CD4-positive, alpha-beta T cell (primary cell): ENCODE measurements around the gene MED9. TPM values are rescaled to one million over a fixed set of nuclear protein-coding genes. Genes with fewer than 3 reads are reported as not detected.
A peak's percentile ranks its signal among the peaks of the same experiment; 100 is the strongest.

ENCODE experiments used
- ATAC-seq: fragments of 200-7000 bp; cut with Tn5 transposase; one replicate; pipeline ENCODE4 v1.10.0; 2022; ENCODE audit warnings: mild to moderate bottlenecking; ENCODE audit not compliant: poor library complexity
- CTCF ChIA-PET: fragments of 350-600 bp; sonication (Branson Sonifier 250); formaldehyde crosslinking; loops from one replicate; lab custom pipeline; 2021; ENCODE audit warnings: antibody characterized with exemption, inconsistent platforms; lab: Charles Lee
- POLR2A ChIA-PET: fragments of 350-600 bp; sonication (Branson Sonifier 250); formaldehyde crosslinking; loops from one replicate; lab custom pipeline; 2021; ENCODE audit warnings: antibody characterized with exemption, inconsistent platforms; lab: Charles Lee
- DNase-seq, 14 experiments: peaks; one replicate each; pipeline ENCODE4 v3.0.0-alpha.2; 2013 to 2020; ENCODE audit warnings: mixed read lengths in 2 of 14
- H3K27ac ChIP-seq, 2 donors: one replicate each; pipeline versions ENCODE4 v1.5.1 to v1.7.0; 2013; ENCODE audit warnings: low read length in 2 of 2, low read depth in 1 of 2, mild to moderate bottlenecking in 1 of 2
- H3K27me3 ChIP-seq, 2 experiments: 1 replicate in 1 of 2; 2 replicates in 1 of 2; pipeline versions ENCODE4 v1.6.1 to v1.7.0; 2013; ENCODE audit warnings: low read length in 2 of 2, control low read depth in 1 of 2, mild to moderate bottlenecking in 1 of 2, moderate library complexity in 1 of 2; ENCODE audit not compliant: insufficient read depth in 2 of 2, control insufficient read depth in 1 of 2
- H3K36me3 ChIP-seq: one replicate; pipeline ENCODE4 v1.6.1; 2013; ENCODE audit warnings: low read length, control low read depth; ENCODE audit not compliant: insufficient read depth
- H3K4me1 ChIP-seq: one replicate; pipeline ENCODE4 v1.6.1; 2013; ENCODE audit warnings: low read length, control low read depth; ENCODE audit not compliant: insufficient read depth
- H3K4me3 ChIP-seq: one replicate; pipeline ENCODE4 v1.5.1; 2013; ENCODE audit warnings: mild to moderate bottlenecking, low read length, moderate library complexity
- H3K9me3 ChIP-seq, 2 experiments: 1 replicate in 1 of 2; 2 replicates in 1 of 2; pipeline versions ENCODE4 v1.6.1 to v1.7.0; 2013; ENCODE audit warnings: low read length in 2 of 2, mild to moderate bottlenecking in 2 of 2, control low read depth in 1 of 2, moderate library complexity in 1 of 2; ENCODE audit not compliant: control insufficient read depth in 1 of 2, insufficient read depth in 1 of 2
- H3K27ac Mint-ChIP-seq: one replicate; pipeline ENCODE4 v1.8.0; 2020; ENCODE audit warnings: mixed read lengths
- H3K27me3 Mint-ChIP-seq: one replicate; pipeline ENCODE4 v1.8.0; 2021; ENCODE audit warnings: mixed read lengths
- H3K36me3 Mint-ChIP-seq: one replicate; pipeline ENCODE4 v1.8.0; 2021; ENCODE audit warnings: low read depth, mixed read lengths
- H3K4me1 Mint-ChIP-seq: one replicate; pipeline ENCODE4 v1.8.0; 2021; ENCODE audit warnings: low read depth, mixed read lengths
- H3K4me3 Mint-ChIP-seq: one replicate; pipeline ENCODE4 v1.8.0; 2020; ENCODE audit warnings: mild to moderate bottlenecking, mixed read lengths
- H3K9me3 Mint-ChIP-seq: one replicate; pipeline ENCODE4 v1.8.0; 2020; ENCODE audit warnings: mixed read lengths
- intact Hi-C, 2 experiments: fragments of 100-400 bp; cut with DNase I in 1 of 2; cut with micrococcal nuclease in 1 of 2; formaldehyde crosslinking; loops; one replicate each; pipeline versions ENCODE4 v1.15.1 to v1.9.0; 2023 to 2025; cut with DNase I, micrococcal nuclease
- total RNA-seq, 174 experiments: library from RNA in 2 of 174; stranded (reverse) in 2 of 174; gene quantifications; one replicate each; pipeline ENCODE4 v1.2.3 and lab custom pipeline; 2021 to 2026
- TF ChIP-seq, protein P1 (sequence below): fragments of 200-600 bp; IDR thresholded peaks from one replicate; pipeline ENCODE4 v1.8.0; 2022; ENCODE audit warnings: antibody characterized with exemption, mild to moderate bottlenecking

The MED9 gene
- total RNA-seq, 2 experiments from 2014 or later = 27.0 to 27.9 TPM

DNA sequence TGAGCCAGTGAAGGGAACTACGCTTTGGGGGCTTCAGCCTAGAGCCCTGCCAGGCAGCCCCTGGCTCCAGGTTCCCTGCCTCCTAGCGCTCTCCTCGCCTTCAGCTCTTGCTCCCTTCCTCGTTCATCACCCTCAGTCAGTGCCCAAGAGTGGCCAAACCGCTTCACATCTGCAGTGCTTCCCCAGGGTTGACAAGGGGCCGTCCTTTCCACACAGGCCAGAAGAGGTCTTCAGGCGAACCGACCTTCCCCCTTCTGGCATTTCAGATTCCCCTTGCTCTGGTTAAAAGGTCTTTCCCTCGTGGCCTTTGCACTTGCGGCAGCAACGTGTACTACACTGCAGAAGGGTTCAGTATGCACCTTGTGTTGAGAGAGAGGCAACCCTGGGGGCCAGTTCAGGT lies 15.3 kb downstream of the MED9 start:
- peaks cover 28% of the 10 kb centered on the region for H3K36me3 ChIP-seq
- Mint-ChIP-seq H3K27me3 (peaks cover 10% of the 10 kb centered on the region), H3K4me3 (no peak overlapping the region), H3K36me3 (peaks cover 24% of the 10 kb centered on the region), H3K4me1 (peaks cover 7% of the 10 kb centered on the region), H3K27ac (no peak overlapping the region), H3K9me3 (no peaks in the 10 kb centered on the region)
- H3K4me1 ChIP-seq = peaks cover 19% of the 10 kb centered on the region
- no peak overlapping the region for H3K4me3 ChIP-seq
- H3K9me3 ChIP-seq = peaks cover 0 to 3% of the 10 kb centered on the region in 2 experiments
- TF ChIP-seq, protein P1, sequence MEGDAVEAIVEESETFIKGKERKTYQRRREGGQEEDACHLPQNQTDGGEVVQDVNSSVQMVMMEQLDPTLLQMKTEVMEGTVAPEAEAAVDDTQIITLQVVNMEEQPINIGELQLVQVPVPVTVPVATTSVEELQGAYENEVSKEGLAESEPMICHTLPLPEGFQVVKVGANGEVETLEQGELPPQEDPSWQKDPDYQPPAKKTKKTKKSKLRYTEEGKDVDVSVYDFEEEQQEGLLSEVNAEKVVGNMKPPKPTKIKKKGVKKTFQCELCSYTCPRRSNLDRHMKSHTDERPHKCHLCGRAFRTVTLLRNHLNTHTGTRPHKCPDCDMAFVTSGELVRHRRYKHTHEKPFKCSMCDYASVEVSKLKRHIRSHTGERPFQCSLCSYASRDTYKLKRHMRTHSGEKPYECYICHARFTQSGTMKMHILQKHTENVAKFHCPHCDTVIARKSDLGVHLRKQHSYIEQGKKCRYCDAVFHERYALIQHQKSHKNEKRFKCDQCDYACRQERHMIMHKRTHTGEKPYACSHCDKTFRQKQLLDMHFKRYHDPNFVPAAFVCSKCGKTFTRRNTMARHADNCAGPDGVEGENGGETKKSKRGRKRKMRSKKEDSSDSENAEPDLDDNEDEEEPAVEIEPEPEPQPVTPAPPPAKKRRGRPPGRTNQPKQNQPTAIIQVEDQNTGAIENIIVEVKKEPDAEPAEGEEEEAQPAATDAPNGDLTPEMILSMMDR = no peak
- ATAC-seq = no peak
- intact Hi-C loops = no loop called here
- no peak overlapping the region for H3K27ac ChIP-seq
- ChIA-PET CTCF (no interaction called here), POLR2A (no interaction called here)
- H3K27me3 ChIP-seq = peaks cover 6 to 8% of the 10 kb centered on the region in 2 experiments
- DNase-seq = no peak

DNA sequence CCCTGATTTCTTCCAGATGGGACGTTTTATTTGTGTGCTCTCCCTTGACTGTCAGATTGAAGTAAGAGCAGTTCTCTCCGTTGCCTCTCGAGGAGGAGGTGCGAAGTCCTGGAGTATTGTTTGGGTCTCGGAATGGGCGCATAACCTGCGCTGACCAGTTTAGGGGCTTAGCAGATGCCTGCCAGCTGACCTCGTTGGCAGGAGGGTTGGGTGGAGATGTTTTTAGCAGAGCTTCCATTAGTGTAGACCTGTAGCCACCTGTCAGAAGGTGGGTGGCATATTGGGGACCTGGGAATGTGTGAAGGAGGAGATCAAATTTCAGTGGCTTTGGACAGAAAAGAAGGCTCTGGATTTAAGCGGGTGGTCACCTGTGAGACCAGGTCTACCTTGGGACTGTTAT lies 15.8 kb downstream of the MED9 start:
- Histone ChIP-seq H3K4me1 (peaks cover 24% of the 10 kb centered on the region), H3K4me3 (no peak overlapping the region), H3K9me3 (peaks cover 0 to 3% of the 10 kb centered on the region in 2 experiments), H3K27ac (no peak overlapping the region), H3K36me3 (peaks cover 26% of the 10 kb centered on the region), H3K27me3 (peaks cover 6 to 8% of the 10 kb centered on the region in 2 experiments)
- Mint-ChIP-seq H3K9me3 (no peaks in the 10 kb centered on the region), H3K4me1 (peaks cover 7% of the 10 kb centered on the region), H3K36me3 (peaks cover 19% of the 10 kb centered on the region), H3K27me3 (peaks cover 10% of the 10 kb centered on the region), H3K4me3 (peak overlapping the region; percentile 16), H3K27ac (no peak overlapping the region)
- intact Hi-C loops = no loop called here
- DNase-seq = no peak
- no peak for ATAC-seq
- POLR2A ChIA-PET = no interaction called here
- TF ChIP-seq, protein P1 = no peak
- CTCF ChIA-PET = no interaction called here

DNA sequence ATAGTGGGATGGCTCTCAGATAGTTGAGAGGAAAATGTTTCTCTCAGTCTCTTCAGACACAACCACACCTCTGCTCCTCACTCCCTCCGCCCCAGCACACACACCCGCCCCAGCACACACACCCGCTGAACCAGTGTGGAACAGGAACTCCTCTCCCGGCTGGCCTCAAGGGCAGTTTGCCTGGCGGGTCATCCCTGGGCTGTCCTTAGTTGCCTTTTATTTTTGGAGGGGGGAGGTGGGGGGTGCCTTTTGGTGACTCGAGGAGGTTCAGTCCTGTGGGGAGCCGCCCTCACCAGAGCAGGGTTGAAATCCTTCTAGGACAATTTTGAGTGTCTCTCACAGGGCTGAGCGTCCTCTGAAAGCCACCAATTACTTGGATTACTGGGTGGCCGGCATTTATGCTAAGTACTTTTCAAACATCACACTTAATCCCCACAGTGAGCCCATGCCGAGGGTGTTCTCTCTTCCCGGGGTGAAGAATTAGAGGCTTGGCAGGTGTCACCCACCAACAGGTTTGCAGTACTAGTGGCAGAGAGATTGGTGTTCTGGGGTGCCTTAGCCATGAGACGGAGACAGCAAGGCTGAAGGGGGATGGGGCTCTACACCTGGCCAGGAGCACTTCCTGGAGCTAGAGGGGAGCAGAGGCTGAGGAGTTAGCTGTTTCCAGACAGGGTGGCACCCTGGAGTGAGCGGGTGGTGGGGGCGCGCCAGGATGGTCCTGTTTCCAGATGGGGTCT lies 16.6 kb downstream of the MED9 start:
- intact Hi-C loops = no loop called here

More for the DNA sequence above, 16.6 kb downstream of the MED9 start:
- Mint-ChIP-seq H3K4me1 (peaks cover 7% of the 10 kb centered on the region), H3K9me3 (no peaks in the 10 kb centered on the region), H3K4me3 (peak overlapping the region; percentile 18), H3K27me3 (peaks cover 10% of the 10 kb centered on the region), H3K36me3 (peaks cover 12% of the 10 kb centered on the region), H3K27ac (no peak overlapping the region)
- ATAC-seq = no peak
- TF ChIP-seq, protein P1 = no peak
- Histone ChIP-seq H3K4me3 (no peak overlapping the region), H3K27me3 (peaks cover 8% of the 10 kb centered on the region in 2 experiments), H3K36me3 (peaks cover 18% of the 10 kb centered on the region), H3K4me1 (peaks cover 24% of the 10 kb centered on the region), H3K9me3 (peaks cover 0 to 3% of the 10 kb centered on the region in 2 experiments), H3K27ac (no peak overlapping the region)
- no peak for DNase-seq
- CTCF ChIA-PET = no interaction called here
- POLR2A ChIA-PET = no interaction called here
